WERI-Rb-1 (cell line): ENCODE data around the gene ZFP1.
A peak's percentile ranks its signal among the peaks of the same experiment; 100 is the strongest.

Source experiments
- DNase-seq: peaks from one replicate; pipeline ENCODE4 v3.0.0-alpha.2; 2020
- H3K27ac ChIP-seq: fragments of 250-450 bp; sonication (Bioruptor Pico); 2 replicates; pipeline ENCODE4 v1.5.1; 2020; ENCODE audit warnings: mild to moderate bottlenecking, moderate library complexity
- H3K27me3 ChIP-seq: fragments of 250-450 bp; sonication (Bioruptor Pico); 2 replicates; pipeline ENCODE4 v1.5.1; 2021; ENCODE audit warnings: mild to moderate bottlenecking, low read depth, moderate library complexity; ENCODE audit not compliant: insufficient read depth, severe bottlenecking
- H3K36me3 ChIP-seq: fragments of 250-450 bp; sonication (Bioruptor Pico); 2 replicates; pipeline ENCODE4 v1.5.1; 2020; ENCODE audit warnings: mild to moderate bottlenecking, moderate library complexity
- H3K4me3 ChIP-seq: 2 replicates; pipeline ENCODE4 v1.5.1; 2011; ENCODE audit warnings: low read depth, mild to moderate bottlenecking, control low read depth, low read length
- H3K9me3 ChIP-seq: fragments of 250-450 bp; sonication (Bioruptor Pico); 2 replicates; pipeline ENCODE4 v1.5.1; 2021; ENCODE audit warnings: mild to moderate bottlenecking, moderate library complexity; ENCODE audit not compliant: severe bottlenecking
- CTCF ChIP-seq: IDR thresholded peaks from 2 replicates; pipeline ENCODE4 v1.5.1; 2011; ENCODE audit warnings: low read depth, mild to moderate bottlenecking, control low read depth, inconsistent platforms, low read length

Gene ZFP1

GRCh38 chr16:75181630-75182029 is 33.3 kb downstream of the ZFP1 start:
- TF ChIP-seq CTCF, result no peak
- Histone ChIP-seq H3K27ac (no peak overlapping the region), H3K36me3 (no peaks in the 10 kb centered on the region), H3K27me3 (no peaks in the 10 kb centered on the region), H3K4me3 (no peak overlapping the region), H3K9me3 (peaks cover 3% of the 10 kb centered on the region)
- DNase-seq, result no peak

- no peak overlapping the region for H3K4me3 ChIP-seq
- no peak for DNase-seq
- H3K9me3 ChIP-seq, result no peaks in the 10 kb centered on the region
- H3K27me3 ChIP-seq, result no peaks in the 10 kb centered on the region
- TF ChIP-seq CTCF, result no peak
- H3K27ac ChIP-seq, result no peak overlapping the region
- H3K36me3 ChIP-seq, result no peaks in the 10 kb centered on the region
Measured at GRCh38 chr16:75188832-75189477, 40.6 kb downstream of the ZFP1 start.

GRCh38 chr16:75189638-75190245 is 41.4 kb downstream of the ZFP1 start:
- H3K9me3 ChIP-seq, result no peaks in the 10 kb centered on the region
- H3K27ac ChIP-seq, result no peak overlapping the region
- H3K36me3 ChIP-seq, result no peaks in the 10 kb centered on the region
- no peak for TF ChIP-seq CTCF
- DNase-seq, result no peak
- no peaks in the 10 kb centered on the region for H3K27me3 ChIP-seq
- H3K4me3 ChIP-seq, result no peak overlapping the region

- Histone ChIP-seq H3K27me3 (no peaks in the 10 kb centered on the region), H3K36me3 (no peaks in the 10 kb centered on the region), H3K4me3 (no peak overlapping the region), H3K27ac (no peak overlapping the region), H3K9me3 (no peaks in the 10 kb centered on the region)
- no peak for TF ChIP-seq CTCF
- peak; percentile 4 for DNase-seq
Measured at GRCh38 chr16:75192606-75193264, 44.4 kb downstream of the ZFP1 start.

- no peak overlapping the region for H3K27ac ChIP-seq
- no peak for DNase-seq
- no peaks in the 10 kb centered on the region for H3K27me3 ChIP-seq
- H3K9me3 ChIP-seq, result no peaks in the 10 kb centered on the region
- H3K4me3 ChIP-seq, result no peak overlapping the region
- TF ChIP-seq CTCF, result no peak
- no peaks in the 10 kb centered on the region for H3K36me3 ChIP-seq
Measured at GRCh38 chr16:75193265-75193650, 44.9 kb downstream of the ZFP1 start.
